CD4-positive, alpha-beta memory T cell (primary cell): ENCODE results near the gene CFLAR. TPM values are rescaled to one million over a fixed set of nuclear protein-coding genes. Genes with fewer than 3 reads are reported as not detected.
A peak's percentile ranks its signal among the peaks of the same experiment; 100 is the strongest.

Experiments used
- CTCF ChIA-PET: fragments of 350-600 bp; sonication (Branson Sonifier 250); formaldehyde crosslinking; loops from one replicate; lab custom pipeline; 2021; ENCODE audit warnings: inconsistent platforms; ENCODE audit not compliant: partially characterized antibody; lab: Charles Lee
- POLR2A ChIA-PET: fragments of 350-600 bp; sonication (Branson Sonifier 250); formaldehyde crosslinking; loops from one replicate; lab custom pipeline; 2021; ENCODE audit not compliant: partially characterized antibody; lab: Charles Lee
- DNase-seq, 5 donors: peaks; one replicate each; pipeline versions ENCODE4 v3.0.0 to v3.0.0-alpha.2; 2020 to 2022; ENCODE audit warnings: mixed read lengths in 1 of 5
- H3K27ac ChIP-seq: one replicate; pipeline ENCODE4 v1.7.0; 2013; ENCODE audit warnings: low read depth, low read length
- H3K27me3 ChIP-seq: 2 replicates; pipeline ENCODE4 v1.7.0; 2013; ENCODE audit warnings: mild to moderate bottlenecking, low read length, moderate library complexity; ENCODE audit not compliant: insufficient read depth
- H3K36me3 ChIP-seq: 2 replicates; pipeline ENCODE4 v1.7.0; 2013; ENCODE audit warnings: mild to moderate bottlenecking, low read length, moderate library complexity; ENCODE audit not compliant: insufficient read depth
- H3K4me1 ChIP-seq: 2 replicates; pipeline ENCODE4 v1.7.0; 2013; ENCODE audit warnings: mild to moderate bottlenecking, low read length, moderate library complexity; ENCODE audit not compliant: insufficient read depth
- H3K4me3 ChIP-seq, 2 donors: one replicate each; pipeline ENCODE4 v1.7.0; 2013; ENCODE audit warnings: low read length in 2 of 2, mild to moderate bottlenecking in 1 of 2
- H3K9me3 ChIP-seq, 2 donors: one replicate each; pipeline ENCODE4 v1.7.0; 2013; ENCODE audit warnings: low read length in 2 of 2, control low read depth in 1 of 2; ENCODE audit not compliant: control insufficient read depth in 1 of 2
- H3K27ac Mint-ChIP-seq, 7 donors: one replicate each; pipeline ENCODE4 v1.8.0; 2020 to 2021; ENCODE audit warnings: mixed read lengths in 7 of 7, mild to moderate bottlenecking in 6 of 7, inconsistent platforms in 3 of 7, moderate library complexity in 3 of 7
- H3K27me3 Mint-ChIP-seq, 2 donors: one replicate each; pipeline ENCODE4 v1.8.0; 2020 to 2021; ENCODE audit warnings: mixed read lengths in 2 of 2
- H3K36me3 Mint-ChIP-seq, 2 donors: one replicate each; pipeline ENCODE4 v1.8.0; 2020 to 2021; ENCODE audit warnings: mixed read lengths in 2 of 2, inconsistent platforms in 1 of 2, mild to moderate bottlenecking in 1 of 2
- H3K4me1 Mint-ChIP-seq, 4 donors: one replicate each; pipeline ENCODE4 v1.8.0; 2020 to 2021; ENCODE audit warnings: mixed read lengths in 4 of 4, mild to moderate bottlenecking in 1 of 4
- H3K4me3 Mint-ChIP-seq, 8 donors: one replicate each; pipeline ENCODE4 v1.8.0; 2020 to 2021; ENCODE audit warnings: mixed read lengths in 8 of 8, mild to moderate bottlenecking in 7 of 8, moderate library complexity in 6 of 8, inconsistent platforms in 3 of 8
- H3K9me3 Mint-ChIP-seq, 8 donors: one replicate each; pipeline ENCODE4 v1.8.0; 2020 to 2021; ENCODE audit warnings: mixed read lengths in 8 of 8, mild to moderate bottlenecking in 5 of 8, inconsistent platforms in 3 of 8, moderate library complexity in 1 of 8
- intact Hi-C: fragments of 100-400 bp; cut with micrococcal nuclease; formaldehyde crosslinking; loops from one replicate; pipeline ENCODE4 v1.15.1; 2023
- polyA plus RNA-seq, 2 donors: library from polyadenylated mRNA; unstranded; fragments of 300-500 nt; fragmentation: Illumina TruSeq; gene quantifications; one replicate each; pipeline ENCODE4 v1.2.3, GENCODE V29; 2021
- total RNA-seq, 2 experiments: library from RNA; stranded (reverse); gene quantifications; one replicate each; pipeline ENCODE4 v1.2.3, GENCODE V29; 2021

The CFLAR gene
- total and polyA plus RNA-seq, 4 experiments from 2014 or later = 127 to 235 (median 188) TPM

DNA sequence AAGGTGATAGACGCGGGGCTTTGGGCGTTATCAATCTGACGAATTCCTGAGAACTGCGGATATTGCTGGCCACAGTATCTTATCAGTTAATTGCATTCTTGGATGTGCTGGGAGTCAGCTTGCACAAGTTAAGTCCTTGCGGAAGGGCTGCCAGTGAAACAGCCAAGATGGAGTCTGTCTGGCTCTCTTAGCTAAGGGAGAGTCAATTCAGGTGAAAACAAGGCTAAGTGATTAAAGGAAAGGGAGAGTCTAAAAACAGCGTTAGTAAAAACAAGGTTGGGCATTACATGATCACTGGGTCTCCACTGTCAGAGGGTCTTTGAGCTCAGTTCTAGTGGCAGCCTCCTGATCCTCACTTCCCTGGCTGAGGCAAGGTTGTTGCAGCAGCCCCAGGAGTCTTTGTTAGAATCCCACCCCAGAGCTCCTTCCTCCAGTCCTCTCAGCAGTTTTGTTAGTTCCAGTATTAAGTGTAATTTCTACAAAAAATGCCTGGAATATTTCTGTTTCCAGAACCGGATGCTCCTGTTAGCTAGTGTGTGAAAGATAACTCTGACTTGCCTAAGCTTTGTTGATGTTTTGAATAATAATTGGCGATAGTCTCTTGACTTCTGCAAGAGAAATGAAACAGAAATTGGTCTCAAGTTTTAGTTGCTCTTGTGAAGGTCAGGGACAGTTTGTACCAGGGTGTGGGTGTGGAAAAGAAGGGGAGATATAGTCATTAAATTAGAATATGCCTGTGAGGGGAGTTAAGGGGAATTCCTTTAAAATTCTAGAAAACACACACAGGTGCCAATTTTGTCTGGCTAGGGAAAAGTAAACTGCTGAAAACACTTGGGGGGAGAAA is 10.6 kb downstream of the CFLAR start:
- H3K36me3 Mint-ChIP-seq = peaks cover 36 to 45% of the 10 kb centered on the region in 2 donors
- no peaks in the 10 kb centered on the region for H3K9me3 ChIP-seq
- no peaks in the 10 kb centered on the region for H3K27me3 ChIP-seq
- ChIA-PET POLR2A (interaction anchor here (1.0 to 3.0 kb wide), 7 partner anchors 15 to 268 kb away, joined by 3 to 11 read pairs (median 7); partner anchors contain the start of genes HYCC2, NDUFB3, NIF3L1 and PPIL3), CTCF (interaction anchor here (1.1 to 1.4 kb wide), 3 partner anchors 54 to 220 kb away, joined by 3 to 9 read pairs (median 3); partner anchors contain the start of gene NDUFB3)
- peak overlapping the region; percentile 95 to 100 (median 99) for H3K27ac Mint-ChIP-seq
- H3K27me3 Mint-ChIP-seq = no peaks in the 10 kb centered on the region
- H3K4me1 Mint-ChIP-seq = peaks cover 78 to 91% (median 85%) of the 10 kb centered on the region in 4 donors
- peak overlapping the region; percentile 25 to 62 for H3K4me3 ChIP-seq
- H3K27ac ChIP-seq = peak overlapping the region; percentile 91
- intact Hi-C loops = loop anchor here (1.0 kb wide), 1 partner anchor 8 kb away; no protein-coding TSS in a partner anchor
- DNase-seq = peak in 3 of 5 donors; percentile 8 to 59 (median 9)
- H3K4me1 ChIP-seq = peaks cover 99% of the 10 kb centered on the region
- peak overlapping the region; percentile 86 to 100 (median 98) for H3K4me3 Mint-ChIP-seq
- no peaks in the 10 kb centered on the region for H3K36me3 ChIP-seq
- H3K9me3 Mint-ChIP-seq = no peaks in the 10 kb centered on the region

DNA sequence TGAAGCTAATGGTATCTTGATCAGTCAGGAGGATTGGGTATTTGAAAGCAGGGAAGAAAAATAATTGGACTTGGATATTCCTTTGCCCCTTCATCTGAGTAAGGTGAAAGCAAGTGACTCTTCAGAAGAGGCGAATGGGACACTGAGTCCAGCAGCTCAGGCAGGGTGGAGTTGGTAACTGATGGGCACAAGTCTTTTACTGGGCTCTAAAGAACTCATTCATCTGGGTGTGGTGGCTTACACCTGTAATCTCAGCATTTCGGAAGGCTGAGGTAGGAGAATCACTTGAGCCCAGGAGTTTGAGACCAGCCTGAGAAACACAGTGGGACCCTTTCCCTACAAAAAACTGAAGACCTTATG is 11.2 kb downstream of the CFLAR start:
- H3K27ac Mint-ChIP-seq = peak overlapping the region; percentile 95 to 100 (median 99)
- H3K36me3 Mint-ChIP-seq = peaks cover 34 to 46% of the 10 kb centered on the region in 2 donors
- peaks cover 99% of the 10 kb centered on the region for H3K4me1 ChIP-seq
- peak overlapping the region; percentile 86 to 100 (median 98) for H3K4me3 Mint-ChIP-seq
- intact Hi-C loops = loop anchor here (1.0 kb wide), 1 partner anchor 9 kb away; no protein-coding TSS in a partner anchor
- ChIA-PET CTCF (interaction anchor here (1.3 to 1.4 kb wide), 2 partner anchors 105 to 221 kb away, joined by 3 to 9 read pairs; no protein-coding TSS in a partner anchor), POLR2A (interaction anchor here (1.0 to 3.0 kb wide), 7 partner anchors 15 to 269 kb away, joined by 3 to 11 read pairs (median 7); partner anchors contain the start of genes HYCC2, NDUFB3, NIF3L1 and PPIL3)
- H3K4me1 Mint-ChIP-seq = peaks cover 77 to 91% (median 84%) of the 10 kb centered on the region in 4 donors
- no peaks in the 10 kb centered on the region for H3K9me3 Mint-ChIP-seq
- H3K27me3 ChIP-seq = no peaks in the 10 kb centered on the region
- no peak for DNase-seq
- no peaks in the 10 kb centered on the region for H3K36me3 ChIP-seq
- H3K4me3 ChIP-seq = peak overlapping the region; percentile 25 to 62
- peak overlapping the region; percentile 91 for H3K27ac ChIP-seq
- H3K27me3 Mint-ChIP-seq = no peaks in the 10 kb centered on the region
- no peaks in the 10 kb centered on the region for H3K9me3 ChIP-seq

DNA sequence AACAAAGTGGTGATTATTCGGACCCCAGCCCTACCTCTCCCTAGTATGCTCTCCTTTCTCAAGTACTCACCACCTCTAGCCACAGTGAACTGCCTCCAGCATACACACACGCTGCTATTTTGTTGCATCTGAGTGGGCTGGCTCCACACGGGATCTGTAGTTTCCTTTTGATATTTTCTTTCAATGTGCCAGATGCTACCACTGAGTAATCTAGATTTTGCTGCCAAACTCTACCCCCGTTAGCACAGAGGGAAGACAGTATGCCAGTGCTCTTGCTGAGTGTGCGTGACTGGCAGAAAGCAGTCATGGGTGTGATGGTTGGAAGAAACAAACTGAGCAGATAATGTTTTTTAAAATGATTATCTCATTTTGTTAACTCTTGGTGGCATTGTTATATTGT is 11.6 kb downstream of the CFLAR start:
- Histone ChIP-seq H3K36me3 (no peaks in the 10 kb centered on the region), H3K4me1 (peaks cover 99% of the 10 kb centered on the region), H3K27ac (peak overlapping the region; percentile 91), H3K9me3 (no peaks in the 10 kb centered on the region), H3K4me3 (peak overlapping the region; percentile 25 to 62), H3K27me3 (no peaks in the 10 kb centered on the region)
- Mint-ChIP-seq H3K4me3 (peak overlapping the region; percentile 86 to 100 (median 98)), H3K27me3 (no peaks in the 10 kb centered on the region), H3K36me3 (peaks cover 32 to 46% of the 10 kb centered on the region in 2 donors), H3K27ac (peak overlapping the region; percentile 95 to 100 (median 99)), H3K9me3 (no peaks in the 10 kb centered on the region), H3K4me1 (peaks cover 75 to 91% (median 84%) of the 10 kb centered on the region in 4 donors)
- ChIA-PET CTCF (interaction anchor here (1.4 to 3.6 kb wide), 2 partner anchors 106 to 221 kb away, joined by 3 to 22 read pairs; no protein-coding TSS in a partner anchor), POLR2A (interaction anchor here (1.0 to 3.0 kb wide), 7 partner anchors 14 to 269 kb away, joined by 3 to 11 read pairs (median 7); partner anchors contain the start of genes HYCC2, NDUFB3, NIF3L1 and PPIL3)
- peak in 2 of 5 donors; percentile 24 to 75 for DNase-seq
- intact Hi-C loops = loop anchor here (1.0 kb wide), 1 partner anchor 9 kb away; no protein-coding TSS in a partner anchor

- no peak for DNase-seq
- Histone ChIP-seq H3K4me1 (peaks cover 99% of the 10 kb centered on the region), H3K27me3 (no peaks in the 10 kb centered on the region), H3K9me3 (no peaks in the 10 kb centered on the region), H3K36me3 (peaks cover 2% of the 10 kb centered on the region), H3K4me3 (no peak overlapping the region), H3K27ac (peak overlapping the region; percentile 91)
- ChIA-PET CTCF (interaction anchor here (0.9 to 6.5 kb wide), 4 partner anchors 8 to 105 kb away, joined by 4 to 92 read pairs (median 16); partner anchors contain the start of gene CFLAR), POLR2A (interaction anchor here (0.7 to 3.0 kb wide), 6 partner anchors 30 to 415 kb away, joined by 3 to 11 read pairs (median 4); partner anchors contain the start of genes CASP10, CLK1, HYCC2 and NDUFB3)
- peaks cover 76 to 91% (median 84%) of the 10 kb centered on the region in 4 donors for H3K4me1 Mint-ChIP-seq
- no peaks in the 10 kb centered on the region for H3K9me3 Mint-ChIP-seq
- H3K27ac Mint-ChIP-seq = peak overlapping the region; percentile 95 to 100 (median 99)
- H3K27me3 Mint-ChIP-seq = no peaks in the 10 kb centered on the region
- peak overlapping the region in 7 of 8 donors; percentile 86 to 100 (median 98) for H3K4me3 Mint-ChIP-seq
- peaks cover 33 to 46% of the 10 kb centered on the region in 2 donors for H3K36me3 Mint-ChIP-seq
- intact Hi-C loops = no loop called here
Observed at GRCh38 chr2:201128033-201128432, 12.1 kb downstream of the CFLAR start.

DNA sequence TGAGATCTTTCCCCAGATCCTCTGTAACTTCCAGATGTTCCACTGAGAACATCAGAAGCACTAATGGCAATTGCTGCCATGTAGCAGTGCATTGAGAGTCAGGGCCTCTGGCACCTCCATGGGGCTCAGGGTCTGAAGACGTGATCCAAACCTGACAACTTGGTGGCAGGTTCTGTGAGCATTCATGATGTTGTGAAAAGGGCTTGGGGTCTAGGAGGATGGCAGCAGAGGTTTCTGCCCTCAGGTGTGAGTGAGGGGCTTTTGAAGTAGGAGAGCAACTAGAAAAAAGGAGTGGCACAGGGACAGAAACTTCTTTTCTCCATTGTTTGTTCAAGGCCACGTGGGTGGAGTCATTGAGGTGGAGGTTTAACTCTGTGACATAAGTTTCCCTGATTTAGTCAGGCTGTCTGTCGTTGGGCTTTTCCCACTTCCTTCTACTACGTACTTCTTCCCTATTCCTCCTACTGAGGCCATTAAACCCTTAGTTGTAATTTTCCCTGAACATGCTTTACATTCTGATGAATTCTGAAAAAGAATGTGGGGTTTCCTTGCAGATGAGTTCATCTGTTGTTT is 13.1 kb downstream of the CFLAR start:
- POLR2A ChIA-PET = interaction anchor here (0.7 to 3.2 kb wide), 9 partner anchors 29 to 416 kb away, joined by 3 to 27 read pairs (median 5); partner anchors contain the start of genes CASP10, CLK1, NIF3L1 and ORC2
- peak overlapping the region; percentile 74 to 90 (median 81) for H3K4me3 Mint-ChIP-seq
- peaks cover 32 to 45% of the 10 kb centered on the region in 2 donors for H3K36me3 Mint-ChIP-seq
- Histone ChIP-seq H3K27ac (peak overlapping the region; percentile 91), H3K9me3 (no peaks in the 10 kb centered on the region), H3K27me3 (no peaks in the 10 kb centered on the region), H3K36me3 (peaks cover 7% of the 10 kb centered on the region), H3K4me3 (peak overlapping the region in 1 of 2 donors; percentile 33), H3K4me1 (peaks cover 95% of the 10 kb centered on the region)
- DNase-seq = no peak
- H3K4me1 Mint-ChIP-seq = peaks cover 72 to 86% (median 79%) of the 10 kb centered on the region in 4 donors
- CTCF ChIA-PET = interaction anchor here (0.6 to 6.5 kb wide), 10 partner anchors 8 to 238 kb away, joined by 3 to 92 read pairs (median 6); partner anchors contain the start of gene CFLAR
- no peaks in the 10 kb centered on the region for H3K9me3 Mint-ChIP-seq
- H3K27ac Mint-ChIP-seq = peak overlapping the region; percentile 92 to 98 (median 97)
- intact Hi-C loops = no loop called here
- no peaks in the 10 kb centered on the region for H3K27me3 Mint-ChIP-seq

GRCh38 chr2:201130524-201131186 is 14.7 kb downstream of the CFLAR start:
- H3K9me3 ChIP-seq = no peaks in the 10 kb centered on the region
- peaks cover 89% of the 10 kb centered on the region for H3K4me1 ChIP-seq
- no peaks in the 10 kb centered on the region for H3K9me3 Mint-ChIP-seq
- peak overlapping the region in 1 of 2 donors; percentile 34 for H3K4me3 ChIP-seq
- ChIA-PET CTCF (interaction anchor here (0.9 to 6.5 kb wide), 12 partner anchors 9 to 168 kb away, joined by 3 to 92 read pairs (median 5); partner anchors contain the start of genes CFLAR and HYCC2), POLR2A (interaction anchor here (0.6 to 3.2 kb wide), 19 partner anchors 11 to 319 kb away, joined by 3 to 27 read pairs (median 5); partner anchors contain the start of genes BZW1, CASP8, CLK1 and NIF3L1)
- peaks cover 64 to 81% (median 72%) of the 10 kb centered on the region in 4 donors for H3K4me1 Mint-ChIP-seq
- H3K27me3 Mint-ChIP-seq = no peaks in the 10 kb centered on the region
- peak; percentile 42 to 85 (median 55) for DNase-seq
- intact Hi-C loops = loop anchor here (1.0 to 2.0 kb wide), 3 partner anchors 11 to 28 kb away; no protein-coding TSS in a partner anchor
- H3K36me3 ChIP-seq = peaks cover 12% of the 10 kb centered on the region
- H3K36me3 Mint-ChIP-seq = peaks cover 37 to 50% of the 10 kb centered on the region in 2 donors
- peak overlapping the region; percentile 72 to 86 (median 80) for H3K4me3 Mint-ChIP-seq
- peak overlapping the region; percentile 87 to 98 (median 97) for H3K27ac Mint-ChIP-seq
- H3K27ac ChIP-seq = peak overlapping the region; percentile 64
- no peaks in the 10 kb centered on the region for H3K27me3 ChIP-seq
